HG02981 (cell line): Measurements from ENCODE around the gene COBL.

Source experiments
- ATAC-seq: cut with Tn5 transposase; IDR thresholded peaks from one replicate; pipeline ENCODE4 v1.9.1; 2021; ENCODE audit warnings: mild to moderate bottlenecking, moderate library complexity; ENCODE audit not compliant: unreplicated experiment

Gene COBL

DNA sequence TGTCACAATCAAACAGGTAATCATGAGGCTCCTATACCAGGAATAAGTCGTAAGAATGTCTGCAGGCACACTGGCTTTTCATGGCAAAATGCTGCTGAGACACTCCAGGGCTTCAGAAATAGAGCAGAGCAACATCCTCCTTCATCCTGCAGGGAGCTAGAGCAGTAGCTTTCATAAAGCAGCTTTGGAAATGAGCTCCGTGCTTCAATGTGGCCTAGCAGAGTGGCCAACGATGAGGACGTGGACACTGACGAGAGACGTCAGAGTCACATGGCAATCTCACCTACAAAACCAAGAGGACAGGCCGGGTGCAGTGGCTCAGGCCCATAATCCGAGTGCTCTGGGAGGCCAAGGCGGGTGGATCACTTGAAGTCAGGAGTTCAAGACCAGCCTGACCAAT, 9.8 kb downstream of the COBL start:
- no peak for ATAC-seq

DNA sequence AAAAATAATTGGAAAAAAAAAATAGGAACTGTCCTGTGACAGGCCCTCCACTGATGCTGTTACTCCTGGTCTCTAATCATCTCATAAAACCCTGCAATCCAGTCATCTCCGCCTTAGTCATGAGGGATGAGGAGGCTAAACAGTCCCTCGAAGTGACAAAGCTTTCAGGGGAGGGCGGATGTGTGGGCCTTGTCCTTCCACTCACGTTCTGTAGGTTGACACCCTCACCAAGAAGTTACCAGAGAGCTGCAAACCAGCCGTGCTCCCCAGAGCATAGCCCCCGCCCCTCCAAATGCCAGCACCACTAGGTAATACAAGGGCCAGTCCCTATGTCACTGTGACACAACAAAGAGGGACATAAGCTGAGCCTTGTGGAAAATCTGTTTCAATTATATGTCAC, 11.9 kb downstream of the COBL start:
- no peak for ATAC-seq

DNA sequence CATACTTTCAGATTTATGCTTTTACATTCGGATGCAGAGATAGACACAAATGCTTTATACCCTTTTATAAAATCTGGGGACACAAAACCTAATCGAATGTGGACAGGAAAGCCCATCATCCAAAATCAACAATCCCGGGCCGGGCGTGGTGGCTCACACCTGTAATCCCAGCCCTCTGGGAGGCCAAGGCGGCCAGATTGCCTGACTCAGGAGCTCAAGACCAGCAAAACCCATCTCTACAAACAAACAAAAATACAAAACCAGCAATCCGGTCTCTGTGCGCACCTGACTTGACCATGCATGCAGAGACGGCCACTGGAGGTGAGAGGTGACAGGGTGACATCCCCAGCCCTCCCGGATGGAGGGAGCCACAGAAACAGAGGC, 13.5 kb downstream of the COBL start:
- no peak for ATAC-seq

DNA sequence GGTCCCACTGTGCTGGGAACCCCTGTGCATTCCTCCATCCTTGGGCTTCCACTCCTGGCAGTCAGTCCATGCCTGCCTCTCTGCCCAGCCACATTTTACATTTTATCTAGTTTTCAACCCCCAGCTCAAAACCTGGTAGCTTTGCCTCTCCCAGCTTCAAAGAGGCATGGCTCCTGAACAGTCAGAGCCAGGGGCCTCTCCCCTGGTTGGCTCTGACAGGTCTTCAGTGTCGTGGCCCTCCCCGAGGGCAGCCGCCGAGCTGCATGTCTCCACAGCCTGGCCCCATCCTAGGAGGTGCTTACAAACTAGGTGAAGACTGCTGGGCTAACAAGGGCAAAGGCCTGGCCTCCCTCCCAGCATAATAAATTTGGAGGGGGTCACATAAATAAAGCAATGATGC, 14.8 kb downstream of the COBL start:
- ATAC-seq = no peak

DNA sequence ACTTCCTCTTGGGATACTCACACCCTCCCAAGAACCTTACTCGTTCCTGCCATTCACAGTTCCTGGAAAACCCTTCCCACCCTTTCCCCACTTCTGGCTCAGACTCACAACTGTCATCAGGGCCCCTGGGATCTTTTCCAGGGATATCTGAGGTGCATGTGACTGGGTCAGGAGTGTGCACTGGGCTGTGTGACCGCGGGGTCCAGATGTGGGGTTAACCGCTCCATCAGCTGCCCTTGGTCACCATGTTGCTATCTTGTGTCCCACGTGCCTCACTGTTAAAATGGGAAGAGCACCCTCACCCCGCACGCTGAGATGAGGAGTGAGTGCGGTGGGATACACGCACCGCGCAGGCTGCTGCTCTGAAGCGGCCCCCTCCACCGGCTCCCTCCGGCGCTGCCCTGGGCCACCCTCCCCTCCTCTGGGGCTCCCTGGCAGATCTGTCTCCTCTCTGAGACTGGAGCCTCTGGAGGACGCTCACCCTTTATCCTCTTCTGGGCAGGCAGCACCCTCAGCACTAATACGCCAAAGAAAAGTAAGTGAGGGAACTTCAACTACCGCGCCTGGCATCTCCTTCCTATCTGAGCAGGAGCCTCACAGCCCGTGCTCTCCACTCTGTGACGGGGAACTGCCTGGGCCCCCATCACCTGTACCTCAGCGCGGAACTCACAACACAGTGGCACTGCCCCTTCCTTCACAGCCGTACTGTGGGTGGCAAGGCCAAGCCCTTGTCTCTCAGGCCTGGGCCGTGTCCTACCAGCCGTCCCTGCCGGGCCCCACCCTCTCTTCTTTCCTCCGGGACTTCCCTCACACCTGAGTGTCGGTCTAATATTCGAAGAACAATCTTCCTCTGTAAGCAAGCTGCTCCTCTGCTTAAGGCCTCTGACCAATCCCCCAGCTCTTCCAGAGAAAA, 15.6 kb downstream of the COBL start:
- ATAC-seq = no peak

DNA sequence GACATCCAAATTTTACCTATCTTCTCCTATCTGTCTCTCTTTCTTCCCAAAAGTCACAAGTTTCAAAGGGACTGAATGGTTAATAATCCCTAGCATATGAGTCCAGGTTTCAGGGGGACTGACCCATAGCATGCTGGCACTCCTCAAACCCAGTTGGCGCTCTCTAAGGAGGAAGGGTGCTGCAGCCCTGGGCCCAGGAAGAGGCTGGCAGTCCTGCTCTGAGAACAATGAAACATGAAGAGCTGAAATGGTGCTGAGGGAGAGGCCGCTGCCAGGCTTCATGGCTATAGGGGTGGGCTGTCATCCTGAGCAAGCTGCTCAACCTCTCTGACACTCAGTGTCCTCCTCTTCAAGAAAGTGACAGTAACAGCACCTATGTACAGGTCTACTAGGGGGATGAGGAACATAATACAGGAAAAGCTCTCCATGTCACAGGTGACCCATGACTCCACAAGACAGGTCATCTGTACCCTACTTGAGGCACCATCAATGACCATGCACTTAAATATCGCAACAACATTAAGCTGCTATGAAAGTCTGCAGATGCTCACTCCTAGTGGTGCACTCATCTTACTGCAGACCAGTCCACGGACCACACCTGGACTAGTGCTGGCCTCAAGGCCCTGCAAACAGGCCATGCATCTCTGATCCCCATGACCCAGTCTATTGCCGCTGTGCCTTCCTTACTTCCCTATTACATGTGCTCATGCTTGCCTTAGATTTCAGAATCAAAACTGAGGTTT, 17.0 kb downstream of the COBL start:
- ATAC-seq = no peak

DNA sequence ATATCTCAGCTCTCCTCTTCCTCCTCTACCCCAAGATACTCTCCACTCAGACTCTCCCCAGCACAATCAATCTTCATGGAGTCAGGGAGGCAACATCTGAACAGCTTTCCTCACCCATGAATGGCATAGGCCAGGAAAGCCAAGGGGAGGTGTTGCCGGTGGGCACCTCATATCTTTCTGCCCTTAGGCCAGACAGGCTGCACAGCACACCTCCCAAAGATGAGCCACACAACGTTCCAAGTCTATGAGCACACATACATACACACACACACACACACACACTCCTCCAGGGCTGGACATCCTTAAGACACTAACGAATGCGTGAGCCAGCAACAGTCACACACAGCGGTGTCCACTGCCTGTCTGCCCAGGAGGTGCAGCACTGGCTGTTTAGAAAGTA, 17.7 kb downstream of the COBL start:
- no peak for ATAC-seq

DNA sequence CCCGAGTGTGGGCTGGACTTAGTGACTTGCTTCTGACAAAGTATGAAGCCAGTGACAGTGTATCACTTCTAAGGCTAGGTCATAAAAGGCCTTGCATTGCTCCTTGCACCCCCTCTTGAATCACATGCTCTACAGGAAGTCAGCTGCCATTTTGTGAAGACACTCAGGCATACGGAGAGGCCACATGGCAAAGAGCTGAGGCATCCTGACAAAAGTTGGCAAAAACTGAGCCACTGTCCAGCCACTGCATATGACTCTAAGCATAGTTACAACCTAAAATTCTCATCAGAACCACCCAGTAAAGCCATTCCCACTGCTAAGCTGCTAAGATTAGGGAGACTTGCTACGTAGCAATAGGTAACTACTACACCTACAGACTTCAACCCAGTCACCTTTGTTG, 18.6 kb downstream of the COBL start:
- ATAC-seq = no peak

DNA sequence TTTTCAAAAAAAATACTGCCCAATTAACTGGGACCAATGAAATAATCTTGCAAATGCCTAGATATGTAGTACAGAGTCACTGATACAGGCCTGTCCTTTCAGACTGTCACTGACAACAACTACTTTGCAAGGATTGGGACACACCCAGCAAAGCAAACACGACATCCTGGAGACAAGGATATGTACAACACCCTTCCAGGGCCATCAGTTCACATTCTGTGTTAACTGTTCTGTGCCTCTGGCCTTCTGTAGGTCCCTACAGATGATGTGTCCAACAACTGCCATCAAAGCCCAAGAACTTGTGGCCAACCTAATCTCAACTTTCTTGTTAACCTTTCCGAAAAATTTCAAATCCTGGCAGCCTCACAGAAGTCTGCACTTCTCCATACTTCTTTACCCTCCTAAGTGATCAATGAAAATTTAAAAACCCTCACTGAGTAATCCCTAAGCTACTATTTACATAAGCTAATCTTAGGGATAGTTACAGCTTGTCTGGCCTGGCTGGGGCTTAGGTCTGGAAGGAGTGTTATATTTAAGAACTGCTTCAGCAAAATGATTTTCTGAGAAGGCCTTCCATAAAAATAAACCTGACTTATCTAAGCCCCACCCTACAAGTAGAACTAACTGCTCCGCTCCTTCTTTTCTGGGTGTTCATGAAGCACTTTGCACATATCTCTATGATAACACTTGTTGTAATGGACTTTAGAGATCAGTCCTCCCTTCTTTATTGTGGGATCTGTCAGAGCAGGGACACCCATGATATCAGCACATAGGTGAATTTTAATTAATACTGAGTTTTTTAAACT, 21.0 kb downstream of the COBL start:
- ATAC-seq = no peak

DNA sequence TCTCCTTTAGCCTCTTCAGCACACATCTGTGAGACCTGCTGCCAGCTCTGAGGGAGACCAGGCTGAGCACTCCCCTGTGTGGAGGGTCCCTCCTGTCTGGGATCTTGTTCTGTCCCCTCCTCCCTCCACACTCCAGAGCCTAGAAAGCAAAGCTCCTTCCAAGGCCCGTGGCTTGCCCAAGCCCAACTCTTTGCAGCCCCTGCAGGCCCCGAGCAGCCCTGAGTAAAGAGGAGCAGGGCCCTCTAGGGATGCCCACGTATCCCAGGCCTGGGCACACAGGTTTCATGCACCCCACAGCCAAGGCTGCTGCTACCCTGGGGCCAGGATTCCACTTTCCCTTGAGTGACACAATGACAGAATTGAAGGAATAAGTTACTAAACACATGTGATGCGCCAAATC, 24.0 kb downstream of the COBL start:
- ATAC-seq = no peak

DNA sequence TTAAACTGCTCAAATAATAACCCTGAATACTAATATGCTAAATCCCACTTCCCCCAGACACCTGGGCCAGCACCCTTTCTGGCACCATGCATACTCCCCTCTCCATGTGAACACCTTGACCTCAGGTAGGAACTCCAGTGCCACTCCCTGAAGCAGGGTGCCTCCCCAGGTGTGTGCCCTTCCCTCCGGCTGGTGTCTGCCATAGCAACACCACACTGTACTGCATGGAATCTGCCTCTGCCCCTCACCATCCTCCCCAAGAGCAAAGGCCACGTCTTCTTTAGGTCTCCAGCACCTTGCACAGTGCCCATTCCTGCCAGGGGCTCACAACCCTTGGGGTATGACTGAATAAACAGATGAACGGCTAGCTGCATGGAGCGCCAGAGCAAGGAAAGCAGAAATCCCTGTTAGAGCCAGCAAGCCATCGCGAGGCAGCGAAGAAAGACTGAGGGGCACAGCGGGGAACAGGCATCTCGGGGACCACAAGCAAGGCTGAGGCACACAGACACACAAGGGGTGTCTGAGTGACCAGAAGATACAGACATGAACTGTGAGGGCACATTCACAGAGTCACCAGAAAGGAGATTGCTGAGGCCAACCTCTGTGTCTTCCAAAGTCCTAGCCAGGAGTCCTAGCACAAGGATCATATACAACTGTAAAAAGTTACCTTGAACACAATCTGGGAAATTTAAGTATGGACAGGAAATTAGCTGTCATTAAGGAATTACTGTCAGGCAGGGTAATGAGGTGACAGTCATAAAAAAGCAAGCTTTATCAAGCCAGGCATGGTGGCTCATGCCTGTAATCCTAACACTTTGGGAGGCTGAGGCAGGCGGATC, 25.7 kb downstream of the COBL start:
- ATAC-seq = no peak

DNA sequence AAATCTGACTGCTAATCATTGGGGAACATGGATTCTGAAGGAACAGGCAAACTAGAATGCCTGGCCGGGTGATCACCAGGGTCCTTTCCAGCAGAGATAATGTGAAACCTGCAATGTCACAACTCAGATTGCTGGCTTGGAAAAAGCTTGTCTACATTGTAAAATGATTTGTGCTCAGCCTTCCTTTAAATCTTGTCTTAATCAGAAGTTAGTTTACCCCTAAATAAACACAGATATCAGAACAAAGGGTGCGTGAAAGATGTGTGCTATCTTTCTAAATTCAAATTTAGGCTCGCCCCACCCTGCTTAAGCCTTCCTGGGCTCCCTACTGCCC, 26.3 kb downstream of the COBL start:
- ATAC-seq = no peak

DNA sequence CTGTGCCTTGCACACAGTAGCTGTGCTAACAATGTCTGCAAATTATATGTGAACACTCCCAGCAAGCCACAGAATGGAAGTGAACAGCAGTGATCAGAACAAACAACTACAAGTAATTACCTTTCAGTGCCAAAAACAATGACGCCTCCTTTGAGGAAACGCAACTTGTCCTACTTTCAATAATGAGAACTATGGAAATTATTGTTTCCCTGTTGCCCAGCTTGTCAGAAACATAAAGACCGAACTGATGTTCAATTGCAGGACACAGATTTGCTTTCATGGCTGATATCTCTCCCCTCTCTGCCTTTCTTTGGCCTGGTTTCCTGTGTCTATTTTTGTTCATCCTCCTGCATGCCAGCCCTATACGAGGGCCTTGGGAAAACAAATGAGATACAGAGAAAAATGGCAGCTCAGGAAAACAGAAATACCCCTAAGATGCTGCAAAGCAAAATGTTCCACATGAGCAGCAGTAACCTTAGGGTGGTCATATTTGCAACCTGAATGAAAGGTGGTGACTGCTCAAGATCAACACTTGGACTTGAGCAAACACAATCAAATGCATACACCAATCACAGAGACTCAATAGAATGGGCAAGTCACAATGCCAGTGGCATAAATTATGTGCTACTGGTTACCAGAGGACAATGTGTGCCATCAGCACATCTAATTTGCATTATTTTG, 26.8 kb downstream of the COBL start:
- ATAC-seq = no peak

DNA sequence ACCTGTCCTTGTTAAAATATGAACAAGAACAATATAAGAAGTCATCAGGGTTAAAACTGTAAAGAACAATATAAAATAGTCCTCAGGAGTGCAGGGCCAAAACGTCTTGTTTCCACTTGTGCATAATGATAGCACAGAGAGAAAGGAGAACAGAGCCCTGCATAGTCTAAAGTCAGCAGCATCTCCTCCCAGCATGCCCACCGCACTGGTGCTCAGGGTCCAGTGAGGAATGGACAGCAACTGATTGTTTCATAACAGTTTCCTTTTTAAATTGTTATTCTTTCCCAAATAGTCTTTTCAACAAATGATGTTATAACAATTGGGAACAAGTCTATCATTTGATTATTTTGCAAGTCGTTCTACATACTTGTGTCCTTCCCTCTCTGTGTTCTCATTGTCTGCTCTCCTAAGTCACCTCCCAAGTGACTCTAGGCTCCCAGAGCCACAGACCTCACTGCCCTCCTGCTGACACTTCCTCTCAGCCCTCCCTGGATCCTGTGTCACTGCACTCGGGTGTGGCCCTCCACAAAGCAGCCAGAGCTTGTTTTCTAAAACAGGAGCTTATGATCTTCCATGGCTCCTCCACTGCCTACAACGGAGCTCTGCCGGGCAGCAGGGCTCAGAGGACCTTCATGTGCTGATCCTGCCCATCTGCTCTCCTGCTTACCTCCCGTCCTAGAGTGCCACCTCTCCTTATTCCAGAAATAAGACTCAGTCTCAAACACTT, 27.6 kb downstream of the COBL start:
- ATAC-seq = no peak

DNA sequence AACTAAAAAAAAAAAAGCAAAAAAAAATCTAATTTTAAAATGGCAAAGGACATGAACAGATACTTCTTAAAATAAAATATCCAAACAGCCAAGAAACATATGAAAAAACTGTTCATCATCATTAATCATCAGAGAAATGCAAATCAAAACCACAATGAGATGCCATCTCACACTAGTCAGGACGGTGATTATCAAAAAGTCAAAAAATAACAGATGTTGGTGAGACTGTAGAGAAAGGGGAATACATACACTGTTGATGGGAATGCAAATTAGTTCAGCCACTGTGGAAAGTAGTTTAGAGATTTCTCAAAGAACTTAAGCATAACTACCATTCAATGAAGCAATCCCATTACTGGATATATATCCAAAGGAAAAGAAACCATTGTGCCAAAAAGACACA, 30.2 kb downstream of the COBL start:
- no peak for ATAC-seq

DNA sequence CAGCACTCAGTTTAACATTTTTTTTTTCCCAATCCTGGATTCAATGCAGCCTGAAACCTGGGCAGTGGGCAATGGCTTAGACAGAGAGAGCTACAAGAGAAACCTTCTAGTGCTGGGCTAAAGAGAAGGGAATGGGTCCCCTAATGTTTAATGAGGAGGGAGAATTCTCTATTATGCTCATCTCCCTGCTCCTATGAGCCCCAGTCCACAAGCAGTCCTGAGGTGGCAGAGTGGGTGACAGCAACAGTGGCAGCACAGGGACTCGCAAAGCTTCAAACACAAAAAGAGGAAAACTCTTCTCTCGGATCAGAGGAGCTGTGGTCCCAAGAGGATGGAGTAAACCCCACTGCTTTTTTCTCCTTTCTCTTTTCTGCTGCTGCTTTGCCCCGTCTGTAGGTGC, 36.5 kb downstream of the COBL start:
- no peak for ATAC-seq

DNA sequence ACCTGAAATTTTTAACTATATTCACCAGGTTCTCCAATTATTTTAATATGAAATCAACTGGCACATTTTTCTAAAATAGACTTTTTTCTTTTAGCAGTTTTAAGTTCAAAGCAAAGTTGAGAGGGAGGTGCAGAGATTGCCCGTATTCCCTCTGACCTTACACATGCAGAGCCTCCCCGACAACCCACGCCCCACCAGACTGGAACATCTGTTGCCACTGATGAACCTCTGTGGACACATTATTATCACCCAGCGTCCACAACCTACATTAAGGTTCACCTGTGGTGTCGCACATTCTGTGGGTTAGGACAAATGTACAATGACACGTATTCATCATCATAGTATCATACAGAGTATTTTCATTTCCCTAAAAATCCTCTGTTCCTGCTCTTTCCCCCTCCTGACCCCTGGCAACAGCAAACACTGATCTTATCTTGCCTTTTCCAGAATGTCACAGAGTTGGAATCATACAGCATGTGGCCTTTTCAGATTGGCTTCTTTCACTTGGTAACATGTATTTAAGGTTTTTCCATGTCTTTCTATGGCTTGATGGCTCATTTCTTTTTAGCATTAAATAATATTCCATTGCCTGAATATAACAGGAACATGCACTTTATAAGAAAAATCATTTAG, 37.1 kb downstream of the COBL start:
- no peak for ATAC-seq

DNA sequence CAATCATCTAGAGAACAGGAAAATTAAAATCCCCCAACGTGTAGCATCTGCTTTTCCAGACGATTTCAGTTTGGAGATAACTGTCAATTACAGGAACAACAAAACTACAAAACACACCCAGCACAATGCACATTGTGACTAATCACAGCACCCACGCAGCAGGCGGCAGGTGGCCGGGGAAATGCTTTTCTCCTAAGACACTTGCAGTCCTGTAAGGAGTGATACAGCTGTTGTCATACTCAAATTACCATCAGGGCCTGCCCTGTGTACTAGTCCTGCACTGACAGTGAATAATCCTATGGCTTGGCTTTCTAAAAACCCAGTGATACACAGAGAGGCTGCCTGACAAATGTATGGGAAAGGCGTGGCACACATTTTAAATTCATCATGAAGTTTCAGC, 37.8 kb downstream of the COBL start:
- ATAC-seq = no peak

DNA sequence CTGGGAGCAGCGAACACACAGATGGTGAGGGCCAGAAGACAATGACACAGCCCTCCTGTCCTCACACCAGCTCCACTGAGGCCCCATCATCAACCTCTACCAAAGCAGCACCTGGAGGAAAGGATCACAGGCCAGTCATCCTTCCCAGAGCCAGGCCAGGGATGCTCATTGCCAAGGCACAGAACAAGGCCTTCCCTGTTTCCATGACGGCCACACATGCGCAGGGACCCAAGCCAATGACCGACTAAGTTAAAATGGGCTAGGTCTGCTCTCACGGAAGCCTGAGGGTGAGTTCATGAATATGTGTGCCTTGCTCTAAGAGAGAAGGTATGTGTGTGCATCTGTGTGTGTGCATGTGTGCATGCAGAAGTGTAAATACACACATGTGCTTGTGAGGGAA, 39.6 kb downstream of the COBL start:
- no peak for ATAC-seq
